Measurements from ENCODE around the gene EGFR.

Gene EGFR

DNA sequence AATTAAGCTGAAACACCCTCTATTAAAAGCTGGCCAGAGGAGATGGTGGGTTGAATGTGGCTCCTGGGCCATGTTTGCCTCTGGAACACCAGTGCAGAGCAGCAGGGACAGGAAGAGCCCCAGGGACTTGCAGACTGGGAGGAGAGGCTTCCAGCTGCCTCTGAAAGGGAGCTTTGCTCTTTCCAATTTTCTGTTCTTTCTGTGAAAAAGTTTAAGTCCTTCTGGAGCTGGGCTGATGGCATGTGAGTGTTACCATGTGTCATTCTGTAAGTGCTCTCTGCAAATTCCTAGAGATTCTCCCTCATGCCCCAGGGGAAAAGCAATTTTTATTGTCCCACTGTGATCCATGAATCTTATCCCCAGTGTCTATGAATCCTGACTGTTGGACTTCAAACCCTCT is 233.6 kb downstream of the EGFR start:
- intact Hi-C loops (cut with DNase I), result no loop called here
- no peak for DNase-seq

GRCh38 chr7:55253188-55253587 is 234.4 kb downstream of the EGFR start:
- no peak for DNase-seq
- intact Hi-C loops (cut with DNase I), result no loop called here

- no peak for DNase-seq
- intact Hi-C loops (cut with DNase I), result loop anchor here (2.0 kb wide), 1 partner anchor 203 kb away; no protein-coding TSS in a partner anchor
Measured at GRCh38 chr7:55254242-55254595, 235.4 kb downstream of the EGFR start.

GRCh38 chr7:55254596-55255495 is 236.0 kb downstream of the EGFR start:
- peak; percentile 79 to 97 (median 90) for DNase-seq
- intact Hi-C loops (cut with DNase I), result loop anchor here (1.0 to 2.0 kb wide), 3 partner anchors 204 to 481 kb away; no protein-coding TSS in a partner anchor

DNA sequence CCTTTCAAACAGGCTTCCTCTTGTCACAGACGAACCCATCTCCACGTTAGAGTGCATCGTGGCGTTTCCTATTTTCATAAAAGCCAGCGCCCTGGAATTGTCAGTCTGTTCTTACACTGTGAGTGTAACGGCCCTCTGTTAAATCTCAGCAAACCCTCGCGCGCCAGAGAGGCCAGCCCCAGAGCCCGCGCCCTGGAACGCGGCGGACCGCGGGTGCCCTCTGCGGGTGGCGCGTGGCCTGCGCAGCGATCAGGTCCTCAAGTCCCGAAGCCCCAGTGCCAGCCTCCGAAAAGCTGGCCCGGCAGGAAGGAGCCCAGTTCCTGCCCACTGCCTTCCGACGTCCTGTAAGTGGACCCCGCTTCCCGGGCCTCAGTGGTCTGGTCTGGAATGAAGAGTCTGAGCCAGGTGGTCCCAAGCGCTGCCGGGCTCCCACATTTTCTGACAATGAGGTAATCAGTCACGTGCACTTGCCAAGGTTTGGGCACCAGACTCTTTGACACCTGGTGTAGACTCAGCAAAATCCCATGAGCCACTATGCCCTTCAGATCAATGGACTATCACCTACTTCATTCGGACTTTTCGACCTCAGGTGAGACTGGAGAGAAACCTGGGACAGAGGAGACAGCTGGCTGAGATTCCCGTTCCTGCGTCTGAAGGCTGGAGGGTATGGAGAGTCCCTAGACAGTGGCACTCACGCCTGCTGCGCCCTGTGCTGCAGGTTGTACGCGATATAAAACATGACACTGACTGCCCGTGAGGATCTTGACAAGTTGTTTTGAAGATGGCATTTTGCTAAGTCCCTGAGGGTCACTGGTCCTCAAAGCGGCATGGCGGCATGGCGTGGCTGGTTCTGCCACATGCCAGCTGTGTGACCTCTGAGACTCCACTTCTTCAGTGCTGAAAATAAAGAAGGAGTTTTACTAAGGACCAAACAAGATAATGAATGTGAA is 237.0 kb downstream of the EGFR start:
- peak; percentile 69 to 97 (median 84) for DNase-seq
- intact Hi-C loops (cut with DNase I), result loop anchor here (1.0 to 2.0 kb wide), 3 partner anchors 205 to 481 kb away; no protein-coding TSS in a partner anchor

GRCh38 chr7:55258631-55259030 is 239.8 kb downstream of the EGFR start:
- DNase-seq, result no peak
- intact Hi-C loops (cut with DNase I), result no loop called here

DNA sequence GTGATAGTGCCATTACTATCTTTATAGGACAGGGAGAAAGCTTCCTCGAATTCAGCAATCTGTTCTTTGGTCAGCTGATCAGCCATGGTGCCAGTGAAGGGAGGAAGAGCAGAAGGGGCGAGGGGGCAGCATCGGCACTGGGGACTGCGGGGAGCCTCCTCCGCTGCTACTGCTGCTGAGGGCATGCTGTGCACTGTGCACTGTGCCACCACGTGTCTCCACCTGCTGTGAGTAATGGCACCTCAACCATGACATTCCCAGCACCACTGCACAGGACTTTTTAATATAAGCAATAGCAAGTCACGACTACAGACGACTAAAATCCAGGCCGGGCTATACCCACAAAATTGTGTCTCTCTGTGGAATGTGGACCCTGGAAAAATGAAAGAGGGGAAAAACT is 241.4 kb downstream of the EGFR start:
- intact Hi-C loops (cut with DNase I), result no loop called here
- peak in 1 of 10 donors; percentile 66 for DNase-seq

- peak in 1 of 10 donors; percentile 12 for DNase-seq
- intact Hi-C loops (cut with DNase I), result no loop called here
Measured at GRCh38 chr7:55260676-55261385, 242.0 kb downstream of the EGFR start.
